PC-3 (cell line): Measurements from ENCODE around the gene TSPAN17.

Experiments
- EZH2 ChIP-seq: fragments of 300-600 bp; sonication (generic); IDR thresholded peaks from one replicate; pipeline ENCODE4 v1.6.1; 2017; ENCODE audit warnings: antibody characterized with exemption, mild to moderate bottlenecking, low read length; ENCODE audit not compliant: unreplicated experiment
- EZH2phosphoT487 ChIP-seq: fragments of 300-600 bp; sonication (generic); IDR thresholded peaks from 2 replicates; pipeline ENCODE4 v1.6.1; 2018; ENCODE audit warnings: mild to moderate bottlenecking, antibody characterized with exemption, low read length, borderline replicate concordance
- TF ChIP-seq, protein P1 (sequence below): fragments of 300-600 bp; sonication (generic); conservative IDR thresholded peaks from 2 replicates; pipeline ENCODE4 v1.5.1; 2017; ENCODE audit warnings: antibody characterized with exemption, low read depth, mild to moderate bottlenecking, low read length

DNA sequence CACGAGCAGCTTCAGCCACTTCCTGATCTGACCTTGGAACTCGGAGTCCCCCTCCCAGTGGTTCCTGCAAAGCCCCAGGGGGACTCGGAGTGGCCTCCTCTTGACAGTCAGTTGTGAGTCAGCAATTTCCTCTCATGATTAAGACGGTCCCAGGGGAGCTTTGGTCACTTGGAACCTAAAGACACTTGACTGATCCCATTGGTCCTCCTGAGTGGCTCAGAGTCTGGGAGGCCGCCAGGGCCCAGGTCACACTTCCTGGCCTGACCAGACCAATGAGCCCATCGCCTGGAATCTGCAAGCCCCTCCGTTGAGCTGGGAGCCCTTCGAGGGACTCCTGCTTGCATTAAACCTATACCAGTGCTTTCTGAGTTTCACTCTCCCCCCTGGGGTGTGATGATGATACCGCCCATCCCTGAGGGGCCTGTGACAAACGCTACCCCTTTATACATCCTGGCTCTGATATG, 29.1 kb downstream of the TSPAN17 start:
- TF ChIP-seq, protein P1, sequence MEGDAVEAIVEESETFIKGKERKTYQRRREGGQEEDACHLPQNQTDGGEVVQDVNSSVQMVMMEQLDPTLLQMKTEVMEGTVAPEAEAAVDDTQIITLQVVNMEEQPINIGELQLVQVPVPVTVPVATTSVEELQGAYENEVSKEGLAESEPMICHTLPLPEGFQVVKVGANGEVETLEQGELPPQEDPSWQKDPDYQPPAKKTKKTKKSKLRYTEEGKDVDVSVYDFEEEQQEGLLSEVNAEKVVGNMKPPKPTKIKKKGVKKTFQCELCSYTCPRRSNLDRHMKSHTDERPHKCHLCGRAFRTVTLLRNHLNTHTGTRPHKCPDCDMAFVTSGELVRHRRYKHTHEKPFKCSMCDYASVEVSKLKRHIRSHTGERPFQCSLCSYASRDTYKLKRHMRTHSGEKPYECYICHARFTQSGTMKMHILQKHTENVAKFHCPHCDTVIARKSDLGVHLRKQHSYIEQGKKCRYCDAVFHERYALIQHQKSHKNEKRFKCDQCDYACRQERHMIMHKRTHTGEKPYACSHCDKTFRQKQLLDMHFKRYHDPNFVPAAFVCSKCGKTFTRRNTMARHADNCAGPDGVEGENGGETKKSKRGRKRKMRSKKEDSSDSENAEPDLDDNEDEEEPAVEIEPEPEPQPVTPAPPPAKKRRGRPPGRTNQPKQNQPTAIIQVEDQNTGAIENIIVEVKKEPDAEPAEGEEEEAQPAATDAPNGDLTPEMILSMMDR: no peak
- TF ChIP-seq EZH2: no peak
- no peak for TF ChIP-seq EZH2phosphoT487
